ENCODE results near the gene SRSF1.

GRCh38 chr17:57991537-57991936 lies 15.5 kb downstream of the SRSF1 start:
- TF ChIP-seq CTCF (IDR thresholded peaks at IDR 0.05; ENCODE audit: low read length) (no peak), EZH2phosphoT487 (IDR thresholded peaks at IDR 0.05; ENCODE audit: low read length) (no peak), EZH2 (optimal IDR thresholded peaks at IDR 0.05; ENCODE audit: low read depth, low read length) (no peak)

Measured in MM.1S (cell line).